Fibroblast of lung (primary cell): ENCODE measurements around the gene WWOX.

Source experiments
- CTCF ChIP-seq, 2 donors: IDR thresholded peaks in 1 of 2; conservative IDR thresholded peaks in 1 of 2; 1 replicate in 1 of 2; 2 replicates in 1 of 2; pipeline ENCODE4 v1.5.1; 2011 to 2012; ENCODE audit warnings: low read length in 2 of 2, control low read depth in 1 of 2, inconsistent platforms in 1 of 2, low read depth in 1 of 2, mild to moderate bottlenecking in 1 of 2
- EZH2 ChIP-seq: IDR thresholded peaks from 2 replicates; pipeline ENCODE4 v1.5.1; 2012; ENCODE audit warnings: low read length, control low read depth, mild to moderate bottlenecking; ENCODE audit errors: missing control alignments

- TF ChIP-seq EZH2 (no peak), CTCF (conservative IDR thresholded peaks at IDR 0.05 in 1 of 2, IDR thresholded peaks at IDR 0.05 in 1 of 2; ENCODE audit: low read depth in 1 of 2, low read length in 2 of 2) (no peak)
These were observed 998.3 kb downstream of the WWOX start for GRCh38 chr16:79097771-79098170.
